ENCODE data around the gene HS6ST1. TPM values are rescaled to one million over a fixed set of nuclear protein-coding genes. Genes with fewer than 3 reads are reported as not detected.

The HS6ST1 gene
- total RNA-seq, 2 donors from 2014 or later, result 69.0 to 233 TPM

DNA sequence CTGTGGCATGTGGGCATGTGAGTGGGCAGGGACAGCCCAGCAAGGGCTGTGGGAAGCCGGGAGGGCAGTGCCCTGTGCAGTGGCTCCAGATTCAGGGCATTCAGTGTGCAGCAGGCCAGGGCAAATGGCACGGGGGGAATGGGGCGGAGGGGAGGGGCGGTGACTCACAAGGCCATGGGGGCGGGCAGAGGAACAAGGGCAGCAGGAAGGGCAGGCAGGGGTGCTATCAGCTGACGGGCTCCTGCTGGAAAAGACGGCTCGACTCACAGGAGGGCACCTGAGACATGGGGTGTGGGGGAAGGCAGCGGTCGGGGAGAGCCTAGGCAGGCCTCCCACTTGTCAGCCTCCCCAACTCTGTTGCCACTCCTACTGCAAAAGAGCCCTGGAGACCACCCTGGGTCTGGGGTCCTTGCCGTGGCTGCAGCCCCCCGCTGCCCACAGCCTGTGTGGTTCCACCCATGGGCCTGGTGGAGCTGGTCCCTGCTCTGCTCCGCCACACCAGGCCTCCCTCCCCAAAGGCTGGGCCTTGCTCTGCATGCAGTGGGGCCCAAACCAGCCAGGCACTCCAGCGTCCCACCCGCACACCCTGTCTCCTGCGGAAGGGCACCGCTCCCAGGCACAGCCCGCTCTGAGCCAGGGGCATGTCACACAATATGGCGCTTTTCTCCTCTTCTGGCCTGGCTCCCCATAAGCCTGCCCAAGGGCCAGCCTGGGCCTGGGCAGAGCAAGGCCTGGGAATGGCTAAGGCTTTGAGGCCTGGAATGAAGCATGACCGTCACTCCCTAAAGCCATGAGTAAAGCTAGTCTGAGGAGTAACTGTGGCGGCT is 25.9 kb downstream of the HS6ST1 start:
- intact Hi-C loops (cut with DNase I), result no loop called here
- no peaks in the 10 kb centered on the region for H3K9me3 ChIP-seq
- no peaks in the 10 kb centered on the region for H3K4me1 ChIP-seq (replicated peaks)
- no peaks in the 10 kb centered on the region for H3K27me3 ChIP-seq (replicated peaks; ENCODE audit: insufficient read depth)
- 70% methylated on average over 13 of the region's 21 CpGs for WGBS
- no peak overlapping the region for H3K27ac ChIP-seq
- DNase-seq (ENCODE audit: low spot score), result no peak
- H3K4me3 ChIP-seq, result no peak overlapping the region
- no peak for TF ChIP-seq POLR2A (IDR thresholded peaks at IDR 0.05)
- TF ChIP-seq, protein P1, sequence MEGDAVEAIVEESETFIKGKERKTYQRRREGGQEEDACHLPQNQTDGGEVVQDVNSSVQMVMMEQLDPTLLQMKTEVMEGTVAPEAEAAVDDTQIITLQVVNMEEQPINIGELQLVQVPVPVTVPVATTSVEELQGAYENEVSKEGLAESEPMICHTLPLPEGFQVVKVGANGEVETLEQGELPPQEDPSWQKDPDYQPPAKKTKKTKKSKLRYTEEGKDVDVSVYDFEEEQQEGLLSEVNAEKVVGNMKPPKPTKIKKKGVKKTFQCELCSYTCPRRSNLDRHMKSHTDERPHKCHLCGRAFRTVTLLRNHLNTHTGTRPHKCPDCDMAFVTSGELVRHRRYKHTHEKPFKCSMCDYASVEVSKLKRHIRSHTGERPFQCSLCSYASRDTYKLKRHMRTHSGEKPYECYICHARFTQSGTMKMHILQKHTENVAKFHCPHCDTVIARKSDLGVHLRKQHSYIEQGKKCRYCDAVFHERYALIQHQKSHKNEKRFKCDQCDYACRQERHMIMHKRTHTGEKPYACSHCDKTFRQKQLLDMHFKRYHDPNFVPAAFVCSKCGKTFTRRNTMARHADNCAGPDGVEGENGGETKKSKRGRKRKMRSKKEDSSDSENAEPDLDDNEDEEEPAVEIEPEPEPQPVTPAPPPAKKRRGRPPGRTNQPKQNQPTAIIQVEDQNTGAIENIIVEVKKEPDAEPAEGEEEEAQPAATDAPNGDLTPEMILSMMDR (IDR thresholded peaks at IDR 0.05), result no peak
- no peak for TF ChIP-seq POLR2AphosphoS5 (IDR thresholded peaks at IDR 0.05)
- no peaks in the 10 kb centered on the region for H3K36me3 ChIP-seq

DNA sequence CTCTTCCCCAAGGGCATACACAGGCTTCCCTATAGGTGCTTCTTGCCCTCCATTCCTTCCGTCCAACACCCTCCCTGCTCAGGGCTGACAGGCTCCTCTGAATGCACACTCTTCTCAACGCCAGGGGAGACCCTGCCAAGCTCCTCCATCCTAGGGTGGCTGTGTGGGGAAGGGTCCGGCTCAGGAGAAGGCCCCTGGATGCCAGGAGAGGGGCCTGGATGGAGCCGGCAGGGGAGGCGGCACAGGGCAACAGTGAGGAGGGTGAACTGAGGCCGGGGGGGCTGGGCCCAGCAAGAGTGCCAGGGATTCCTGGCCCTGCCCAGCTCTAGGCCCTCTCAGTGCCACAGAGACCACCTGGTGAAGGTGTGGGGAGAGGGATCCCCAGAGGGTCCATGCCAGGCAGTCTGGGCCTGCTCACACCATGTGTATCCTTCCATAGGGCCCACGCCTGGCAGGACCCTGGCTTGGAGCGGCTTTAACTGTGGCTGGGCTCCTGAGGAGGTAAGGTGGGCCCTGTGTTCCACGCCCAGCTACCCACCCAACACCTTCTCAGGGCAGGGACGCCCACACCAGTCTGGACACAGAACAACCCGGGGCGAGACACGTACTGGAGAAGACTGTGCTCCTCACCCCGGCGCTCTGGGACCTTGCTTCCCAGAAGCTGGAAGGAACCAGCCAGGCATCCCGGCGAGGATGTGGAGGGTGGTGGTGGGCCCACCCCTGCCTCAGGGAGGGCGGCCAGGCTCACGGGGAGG is 26.6 kb downstream of the HS6ST1 start:
- Histone ChIP-seq H3K27me3 (replicated peaks; ENCODE audit: insufficient read depth) (no peaks in the 10 kb centered on the region), H3K27ac (no peak overlapping the region), H3K9me3 (no peaks in the 10 kb centered on the region), H3K36me3 (no peaks in the 10 kb centered on the region), H3K4me1 (replicated peaks) (no peaks in the 10 kb centered on the region), H3K4me3 (no peak overlapping the region)
- TF ChIP-seq POLR2A (IDR thresholded peaks at IDR 0.05) (no peak), POLR2AphosphoS5 (IDR thresholded peaks at IDR 0.05) (no peak)
- TF ChIP-seq, protein P1 (IDR thresholded peaks at IDR 0.05), result no peak
- 90% methylated on average over 17 of the region's 19 CpGs for WGBS
- no peak for DNase-seq (ENCODE audit: low spot score)
- intact Hi-C loops (cut with DNase I), result no loop called here

DNA sequence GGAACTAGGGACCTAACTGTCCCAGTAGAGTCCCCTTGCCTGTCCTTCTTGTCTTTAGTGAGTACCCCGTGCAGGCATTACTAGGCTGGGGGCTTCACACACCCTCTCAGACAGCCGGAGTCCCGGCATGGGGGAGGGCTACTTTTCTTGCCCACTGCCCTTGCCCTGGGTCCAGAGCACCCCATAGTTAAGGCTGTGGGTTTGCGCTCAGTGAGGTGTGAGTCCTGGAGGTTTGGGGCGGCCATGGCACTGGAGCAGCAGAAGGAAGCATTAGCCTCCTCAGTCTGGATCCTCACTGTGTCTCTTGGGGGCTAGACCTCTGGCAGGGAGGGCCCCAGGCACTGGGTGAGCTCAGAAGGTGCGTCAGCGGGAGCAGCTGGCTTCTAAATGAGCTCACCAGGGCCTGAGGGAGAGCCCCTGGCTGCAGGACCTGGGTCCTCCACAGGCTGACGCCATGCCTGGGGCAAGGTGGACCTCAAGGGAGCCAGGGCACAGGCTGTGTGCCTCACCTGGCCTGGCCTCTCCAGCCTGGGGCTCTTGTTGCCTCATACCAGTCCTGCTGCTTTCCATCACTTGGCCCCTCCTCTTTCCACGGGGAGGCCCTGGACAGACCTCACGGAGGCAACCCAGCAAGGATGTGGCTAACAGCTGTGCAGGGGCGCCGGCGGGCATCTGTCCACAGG is 27.4 kb downstream of the HS6ST1 start:
- intact Hi-C loops (cut with DNase I), result no loop called here
- H3K4me3 ChIP-seq, result no peak overlapping the region
- 88% methylated on average over 13 of the region's 13 CpGs for WGBS
- no peaks in the 10 kb centered on the region for H3K27me3 ChIP-seq (replicated peaks; ENCODE audit: insufficient read depth)
- TF ChIP-seq, protein P1 (IDR thresholded peaks at IDR 0.05), result no peak
- TF ChIP-seq POLR2AphosphoS5 (IDR thresholded peaks at IDR 0.05) (no peak), POLR2A (IDR thresholded peaks at IDR 0.05) (no peak)
- DNase-seq (ENCODE audit: low spot score), result no peak
- H3K27ac ChIP-seq, result no peak overlapping the region
- H3K36me3 ChIP-seq, result no peaks in the 10 kb centered on the region
- no peaks in the 10 kb centered on the region for H3K9me3 ChIP-seq
- H3K4me1 ChIP-seq (replicated peaks), result no peaks in the 10 kb centered on the region

DNA sequence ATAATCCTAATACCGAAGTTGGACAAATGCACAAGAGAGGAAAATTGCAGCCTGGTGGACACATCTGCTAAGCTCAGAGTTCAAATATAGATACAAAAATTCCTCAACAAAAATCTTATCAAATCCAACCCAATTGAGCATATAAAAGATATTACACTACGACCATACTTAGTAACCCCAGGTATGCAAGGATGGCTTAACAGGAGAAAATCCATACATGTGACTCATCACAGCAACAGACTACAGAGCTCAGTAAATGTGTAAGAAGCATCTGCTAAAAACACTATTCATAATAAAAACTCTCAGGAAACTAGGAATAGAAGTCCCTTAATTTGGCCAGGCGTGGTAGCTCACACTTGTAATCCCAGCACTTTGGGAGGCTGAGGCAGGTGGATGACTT is 28.3 kb downstream of the HS6ST1 start:
- TF ChIP-seq POLR2AphosphoS5 (IDR thresholded peaks at IDR 0.05) (no peak), POLR2A (IDR thresholded peaks at IDR 0.05) (no peak)
- TF ChIP-seq, protein P1 (IDR thresholded peaks at IDR 0.05), result no peak
- Histone ChIP-seq H3K27me3 (replicated peaks; ENCODE audit: insufficient read depth) (no peaks in the 10 kb centered on the region), H3K4me1 (replicated peaks) (peaks cover 4% of the 10 kb centered on the region), H3K27ac (no peak overlapping the region), H3K9me3 (no peaks in the 10 kb centered on the region), H3K36me3 (no peaks in the 10 kb centered on the region), H3K4me3 (no peak overlapping the region)
- no peak for DNase-seq (ENCODE audit: low spot score)
- 99% methylated on average over 3 of the region's 3 CpGs for WGBS
- intact Hi-C loops (cut with DNase I), result no loop called here

Data from prostate gland (tissue), 2 donors.